Measurements from ENCODE around the gene SMCO3. TPM values are rescaled to one million over a fixed set of nuclear protein-coding genes. Genes with fewer than 3 reads are reported as not detected.

SMCO3 gene
- total RNA-seq, 2 experiments from 2014 or later: not detected

GRCh38 chr12:14844401-14844800 is 30.4 kb upstream of the SMCO3 start:
- H3K36me3 Mint-ChIP-seq (ENCODE audit: low read depth): no peaks in the 10 kb centered on the region

GRCh38 chr12:14843425-14843887 is 29.5 kb upstream of the SMCO3 start, which contains the start of gene ART4:
Gene ART4 (minus strand): TSS chr12:14843526. CDS start chr12:14843113, 413 bp downstream.
- no peak for DNase-seq
- H3K27me3 Mint-ChIP-seq (ENCODE audit: low read depth): peaks cover 5% of the 10 kb centered on the region
- POLR2A ChIA-PET: no interaction called here
- CTCF ChIA-PET: interaction anchor here (1.9 kb wide), 1 partner anchor 152 kb away, joined by 7 read pairs; no protein-coding TSS in a partner anchor
- ATAC-seq: no peak
- H3K9me3 Mint-ChIP-seq (ENCODE audit: insufficient read depth): no peaks in the 10 kb centered on the region
- peaks cover 4% of the 10 kb centered on the region for H3K4me1 Mint-ChIP-seq (ENCODE audit: low read depth)
- no peak within 1 kb of the TSS for H3K4me3 Mint-ChIP-seq
- no peaks in the 10 kb centered on the region for H3K36me3 Mint-ChIP-seq (ENCODE audit: low read depth)
- H3K27ac Mint-ChIP-seq: no peak within 1 kb of the TSS

More at GRCh38 chr12:14844401-14844800, 30.4 kb upstream of the SMCO3 start:
- Mint-ChIP-seq H3K27me3 (ENCODE audit: low read depth) (peaks cover 4% of the 10 kb centered on the region), H3K9me3 (ENCODE audit: insufficient read depth) (no peaks in the 10 kb centered on the region), H3K27ac (no peak overlapping the region), H3K4me1 (ENCODE audit: low read depth) (peaks cover 4% of the 10 kb centered on the region), H3K4me3 (no peak overlapping the region)
- DNase-seq (no peak), ATAC-seq (no peak)
- POLR2A ChIA-PET: no interaction called here
- CTCF ChIA-PET: interaction anchor here (0.8 to 6.7 kb wide), 5 partner anchors 8 to 377 kb away, joined by 3 to 89 read pairs (median 6); partner anchors contain the start of gene RERG

- Mint-ChIP-seq H3K27ac (no peak overlapping the region), H3K36me3 (ENCODE audit: low read depth) (no peaks in the 10 kb centered on the region), H3K27me3 (ENCODE audit: low read depth) (peaks cover 5% of the 10 kb centered on the region), H3K4me1 (ENCODE audit: low read depth) (peaks cover 4% of the 10 kb centered on the region), H3K4me3 (no peak overlapping the region), H3K9me3 (ENCODE audit: insufficient read depth) (no peaks in the 10 kb centered on the region)
- ATAC-seq (no peak), DNase-seq (no peak)
- POLR2A ChIA-PET: no interaction called here
- CTCF ChIA-PET: interaction anchor here (1.6 to 1.9 kb wide), 2 partner anchors 14 to 153 kb away, joined by 4 to 7 read pairs; no protein-coding TSS in a partner anchor
Measured at GRCh38 chr12:14842315-14842714, 28.3 kb upstream of the SMCO3 start.

GRCh38 chr12:14841761-14842160 is 27.8 kb upstream of the SMCO3 start:
- H3K27ac Mint-ChIP-seq: no peak overlapping the region
- H3K4me3 Mint-ChIP-seq: no peak overlapping the region
- no peaks in the 10 kb centered on the region for H3K36me3 Mint-ChIP-seq (ENCODE audit: low read depth)
- H3K4me1 Mint-ChIP-seq (ENCODE audit: low read depth): peaks cover 4% of the 10 kb centered on the region
- DNase-seq: no peak
- POLR2A ChIA-PET: no interaction called here
- peaks cover 5% of the 10 kb centered on the region for H3K27me3 Mint-ChIP-seq (ENCODE audit: low read depth)
- H3K9me3 Mint-ChIP-seq (ENCODE audit: insufficient read depth): no peaks in the 10 kb centered on the region
- ATAC-seq: no peak
- CTCF ChIA-PET: interaction anchor here (1.6 to 1.9 kb wide), 2 partner anchors 13 to 154 kb away, joined by 4 to 7 read pairs; no protein-coding TSS in a partner anchor

GRCh38 chr12:14840616-14841015 is 26.6 kb upstream of the SMCO3 start:
- Mint-ChIP-seq H3K27ac (no peak overlapping the region), H3K36me3 (ENCODE audit: low read depth) (no peaks in the 10 kb centered on the region), H3K27me3 (ENCODE audit: low read depth) (peaks cover 9% of the 10 kb centered on the region), H3K4me3 (no peak overlapping the region), H3K9me3 (ENCODE audit: insufficient read depth) (no peaks in the 10 kb centered on the region), H3K4me1 (ENCODE audit: low read depth) (no peaks in the 10 kb centered on the region)
- ChIA-PET CTCF (interaction anchor here (0.7 to 1.6 kb wide), 2 partner anchors 9 to 12 kb away, joined by 3 to 4 read pairs; no protein-coding TSS in a partner anchor), POLR2A (no interaction called here)
- DNase-seq: no peak
- no peak for ATAC-seq

GRCh38 chr12:14839262-14839661 is 25.3 kb upstream of the SMCO3 start:
- CTCF ChIA-PET: interaction anchor here (0.8 kb wide), 1 partner anchor 10 kb away, joined by 3 read pairs; no protein-coding TSS in a partner anchor

GRCh38 chr12:14836336-14837210 is 22.6 kb upstream of the SMCO3 start:
- no peak overlapping the region for H3K4me3 Mint-ChIP-seq
- H3K27me3 Mint-ChIP-seq (ENCODE audit: low read depth): peaks cover 18% of the 10 kb centered on the region
- CTCF ChIA-PET: interaction anchor here (0.6 to 1.2 kb wide), 4 partner anchors 8 to 158 kb away, joined by 3 to 4 read pairs (median 3); no protein-coding TSS in a partner anchor
- H3K4me1 Mint-ChIP-seq (ENCODE audit: low read depth): no peaks in the 10 kb centered on the region
- no peaks in the 10 kb centered on the region for H3K36me3 Mint-ChIP-seq (ENCODE audit: low read depth)
- no peak for ATAC-seq
- POLR2A ChIA-PET: no interaction called here
- H3K9me3 Mint-ChIP-seq (ENCODE audit: insufficient read depth): no peaks in the 10 kb centered on the region
- no peak for DNase-seq
- H3K27ac Mint-ChIP-seq: no peak overlapping the region

More at GRCh38 chr12:14839262-14839661, 25.3 kb upstream of the SMCO3 start:
- ATAC-seq (no peak), DNase-seq (no peak)
- Mint-ChIP-seq H3K9me3 (ENCODE audit: insufficient read depth) (no peaks in the 10 kb centered on the region), H3K27me3 (ENCODE audit: low read depth) (peaks cover 11% of the 10 kb centered on the region), H3K4me1 (ENCODE audit: low read depth) (no peaks in the 10 kb centered on the region), H3K4me3 (no peak overlapping the region), H3K36me3 (ENCODE audit: low read depth) (no peaks in the 10 kb centered on the region), H3K27ac (no peak overlapping the region)
- POLR2A ChIA-PET: no interaction called here

GRCh38 chr12:14834509-14834908 is 20.5 kb upstream of the SMCO3 start:
- Mint-ChIP-seq H3K27ac (no peak overlapping the region), H3K4me1 (ENCODE audit: low read depth) (no peaks in the 10 kb centered on the region), H3K27me3 (ENCODE audit: low read depth) (peaks cover 18% of the 10 kb centered on the region), H3K4me3 (no peak overlapping the region), H3K9me3 (ENCODE audit: insufficient read depth) (no peaks in the 10 kb centered on the region), H3K36me3 (ENCODE audit: low read depth) (no peaks in the 10 kb centered on the region)
- POLR2A ChIA-PET: interaction anchor here (0.6 kb wide), 1 partner anchor 1103 kb away, joined by 3 read pairs; no protein-coding TSS in a partner anchor
- CTCF ChIA-PET: interaction anchor here (1.0 to 1.4 kb wide), 2 partner anchors 13 to 161 kb away, joined by 3 read pairs; no protein-coding TSS in a partner anchor
- ATAC-seq (no peak), DNase-seq (no peak)

GRCh38 chr12:14833952-14834351 is 20.0 kb upstream of the SMCO3 start:
- CTCF ChIA-PET: interaction anchor here (1.4 to 1.8 kb wide), 2 partner anchors 11 to 13 kb away, joined by 3 to 6 read pairs; no protein-coding TSS in a partner anchor
- Mint-ChIP-seq H3K4me1 (ENCODE audit: low read depth) (no peaks in the 10 kb centered on the region), H3K36me3 (ENCODE audit: low read depth) (no peaks in the 10 kb centered on the region), H3K27ac (no peak overlapping the region), H3K4me3 (no peak overlapping the region), H3K9me3 (ENCODE audit: insufficient read depth) (no peaks in the 10 kb centered on the region), H3K27me3 (ENCODE audit: low read depth) (peaks cover 16% of the 10 kb centered on the region)
- no peak for DNase-seq
- POLR2A ChIA-PET: no interaction called here
- ATAC-seq: no peak

GRCh38 chr12:14833336-14833735 is 19.4 kb upstream of the SMCO3 start:
- H3K27ac Mint-ChIP-seq: no peak overlapping the region
- no peaks in the 10 kb centered on the region for H3K4me1 Mint-ChIP-seq (ENCODE audit: low read depth)
- ATAC-seq (no peak), DNase-seq (no peak)
- ChIA-PET POLR2A (interaction anchor here (1.2 kb wide), 1 partner anchor 63 kb away, joined by 3 read pairs; no protein-coding TSS in a partner anchor), CTCF (interaction anchor here (1.5 to 1.8 kb wide), 2 partner anchors 11 to 13 kb away, joined by 3 to 6 read pairs; no protein-coding TSS in a partner anchor)
- no peak overlapping the region for H3K4me3 Mint-ChIP-seq
- H3K36me3 Mint-ChIP-seq (ENCODE audit: low read depth): no peaks in the 10 kb centered on the region
- H3K27me3 Mint-ChIP-seq (ENCODE audit: low read depth): peaks cover 16% of the 10 kb centered on the region
- no peaks in the 10 kb centered on the region for H3K9me3 Mint-ChIP-seq (ENCODE audit: insufficient read depth)

- H3K4me3 Mint-ChIP-seq: no peak overlapping the region
- H3K27me3 Mint-ChIP-seq (ENCODE audit: low read depth): peaks cover 7% of the 10 kb centered on the region
- no peaks in the 10 kb centered on the region for H3K36me3 Mint-ChIP-seq (ENCODE audit: low read depth)
- CTCF ChIA-PET: interaction anchor here (0.6 to 1.4 kb wide), 3 partner anchors 8 to 35 kb away, joined by 3 to 4 read pairs (median 4); no protein-coding TSS in a partner anchor
- no peaks in the 10 kb centered on the region for H3K9me3 Mint-ChIP-seq (ENCODE audit: insufficient read depth)
- H3K4me1 Mint-ChIP-seq (ENCODE audit: low read depth): no peaks in the 10 kb centered on the region
- H3K27ac Mint-ChIP-seq: no peak overlapping the region
- DNase-seq (no peak), ATAC-seq (no peak)
- POLR2A ChIA-PET: no interaction called here
Measured at GRCh38 chr12:14828892-14829291, 14.9 kb upstream of the SMCO3 start.

GRCh38 chr12:14827043-14827442 is 13.1 kb upstream of the SMCO3 start:
- no peak overlapping the region for H3K27ac Mint-ChIP-seq
- H3K4me3 Mint-ChIP-seq: no peak overlapping the region
- ATAC-seq: no peak
- H3K36me3 Mint-ChIP-seq (ENCODE audit: low read depth): no peaks in the 10 kb centered on the region
- ChIA-PET CTCF (no interaction called here), POLR2A (no interaction called here)
- no peak for DNase-seq
- H3K9me3 Mint-ChIP-seq (ENCODE audit: insufficient read depth): no peaks in the 10 kb centered on the region
- H3K4me1 Mint-ChIP-seq (ENCODE audit: low read depth): peaks cover 3% of the 10 kb centered on the region
- peaks cover 3% of the 10 kb centered on the region for H3K27me3 Mint-ChIP-seq (ENCODE audit: low read depth)
